OCI-LY7 (cell line): ENCODE measurements around the gene CD1B. TPM values are rescaled to one million over a fixed set of nuclear protein-coding genes. Genes with fewer than 3 reads are reported as not detected.

Source experiments
- BruUV-seq: library from RNA; stranded (reverse); fragments of 400-500 nt; replicated peaks from 2 replicates; lab custom pipeline; 2021; lab: Mats Ljungman, UMichigan
- CTCF ChIA-PET: fragments of 300-600 bp; sonication (Branson Sonifier 250); formaldehyde crosslinking; loops from one replicate; lab custom pipeline; 2022; ENCODE audit warnings: antibody characterized with exemption; ENCODE audit not compliant: unreplicated experiment; lab: Charles Lee
- POLR2A ChIA-PET: fragments of 300-600 bp; sonication (Branson Sonifier 250); formaldehyde crosslinking; loops from one replicate; lab custom pipeline; 2022; ENCODE audit warnings: antibody characterized with exemption; lab: Charles Lee
- DNase-seq: peaks from one replicate; pipeline ENCODE4 v3.0.0-alpha.2; 2015; ENCODE audit warnings: low spot score
- H2AFZ ChIP-seq: fragments of 200-600 bp; sonication (generic), shearing (Covaris generic); 2 replicates; pipeline ENCODE4 v1.6.1; 2014; ENCODE audit warnings: mild to moderate bottlenecking, antibody characterized with exemption, low read length, moderate library complexity
- H3K27ac ChIP-seq: fragments of 200-600 bp; sonication (generic); 2 replicates; pipeline ENCODE4 v1.5.1; 2014; ENCODE audit warnings: mixed run types, low read depth, mild to moderate bottlenecking, moderate library complexity, low read length, inconsistent platforms; ENCODE audit not compliant: poor library complexity, severe bottlenecking
- H3K36me3 ChIP-seq: fragments of 200-600 bp; sonication (generic); 2 replicates; pipeline ENCODE4 v1.6.1; 2014; ENCODE audit warnings: mild to moderate bottlenecking, antibody characterized with exemption, low read length, moderate library complexity, mixed read lengths; ENCODE audit not compliant: insufficient read depth
- H3K4me1 ChIP-seq: fragments of 200-600 bp; sonication (generic); 2 replicates; pipeline ENCODE4 v1.5.1; 2014; ENCODE audit warnings: mild to moderate bottlenecking, low read length; ENCODE audit not compliant: insufficient read depth, poor library complexity, severe bottlenecking
- H3K4me2 ChIP-seq: fragments of 200-600 bp; sonication (generic); 2 replicates; pipeline ENCODE4 v1.6.1; 2014; ENCODE audit warnings: mild to moderate bottlenecking, low read length
- H3K4me3 ChIP-seq: fragments of 200-600 bp; sonication (generic); 2 replicates; pipeline ENCODE4 v1.5.1; 2014; ENCODE audit warnings: mild to moderate bottlenecking, low read depth, low read length; ENCODE audit not compliant: poor library complexity, severe bottlenecking
- H3K79me2 ChIP-seq: fragments of 200-600 bp; sonication (generic); 2 replicates; pipeline ENCODE4 v1.6.1; 2016; ENCODE audit warnings: low read depth, mild to moderate bottlenecking, low read length, moderate library complexity, mixed read lengths; ENCODE audit not compliant: insufficient read depth
- H3K9me2 ChIP-seq: fragments of 200-600 bp; sonication (generic); 2 replicates; pipeline ENCODE4 v1.6.1; 2016; ENCODE audit warnings: mild to moderate bottlenecking, low read length, mixed read lengths; ENCODE audit not compliant: insufficient read depth
- H3K9me3 ChIP-seq: fragments of 200-600 bp; sonication (generic); 2 replicates; pipeline ENCODE4 v1.6.1; 2014; ENCODE audit warnings: mild to moderate bottlenecking, mixed run types, low read length, mixed read lengths
- H4K20me1 ChIP-seq: fragments of 200-600 bp; sonication (generic); 2 replicates; pipeline ENCODE4 v1.6.1; 2014; ENCODE audit warnings: mild to moderate bottlenecking, antibody characterized with exemption, low read length, moderate library complexity, mixed read lengths; ENCODE audit not compliant: insufficient read depth
- CTCF ChIP-seq: fragments of 200-600 bp; sonication (generic); conservative IDR thresholded peaks from 2 replicates; pipeline ENCODE4 v1.5.1; 2014; ENCODE audit warnings: mild to moderate bottlenecking, antibody characterized with exemption, low read length, moderate library complexity, mixed read lengths
- EZH2phosphoT487 ChIP-seq: fragments of 200-600 bp; sonication (generic); IDR thresholded peaks from 2 replicates; pipeline ENCODE4 v1.6.1; 2018; ENCODE audit warnings: low read depth, borderline replicate concordance, mild to moderate bottlenecking, mixed run types, antibody characterized with exemption, low read length, moderate library complexity, mixed read lengths
- intact Hi-C: fragments of 100-400 bp; cut with micrococcal nuclease; formaldehyde crosslinking; loops from one replicate; pipeline ENCODE4 v1.10.0; 2022; ENCODE audit not compliant: unreplicated experiment
- total RNA-seq, 2 experiments: library from RNA; depleted of rRNA in 1 of 2; stranded (reverse); fragments of >200 nt in 1 of 2; shearing (Covaris generic) in 1 of 2; gene quantifications; 2 replicates each; pipeline ENCODE4 v1.2.3, GENCODE V29; 2014 to 2022

The CD1B gene
- total RNA-seq, 2 experiments from 2014 or later, result not detected

- Histone ChIP-seq H3K27ac (no peak overlapping the region), H3K9me3 (peaks cover 27% of the 10 kb centered on the region; the same call in 1 of the 2 replicates), H3K9me2 (no peaks in the 10 kb centered on the region), H3K4me3 (no peak overlapping the region), H3K79me2 (no peaks in the 10 kb centered on the region), H2AFZ (no peak overlapping the region), H4K20me1 (no peaks in the 10 kb centered on the region), H3K4me1 (peaks cover 4% of the 10 kb centered on the region), H3K4me2 (no peak overlapping the region), H3K36me3 (no peaks in the 10 kb centered on the region)
- TF ChIP-seq EZH2phosphoT487, result no peak
- TF ChIP-seq CTCF, result no peak
- no peak for DNase-seq
- CTCF ChIA-PET, result no interaction called here
- POLR2A ChIA-PET, result interaction anchor here (0.9 kb wide), 1 partner anchor 26 kb away, joined by 3 read pairs; no protein-coding TSS in a partner anchor
- no TSS peak for BruUV-seq
- intact Hi-C loops, result no loop called here
These were observed 20.7 kb downstream of the CD1B start for GRCh38 chr1:158310623-158311022.

GRCh38 chr1:158295791-158296190 is 35.5 kb downstream of the CD1B start:
- Histone ChIP-seq H3K36me3 (peaks cover 29% of the 10 kb centered on the region), H2AFZ (no peak overlapping the region), H3K9me2 (no peaks in the 10 kb centered on the region), H3K27ac (no peak overlapping the region), H4K20me1 (no peaks in the 10 kb centered on the region), H3K4me2 (no peak overlapping the region), H3K4me3 (no peak overlapping the region), H3K79me2 (peaks cover 13% of the 10 kb centered on the region; the same call in 1 of the 2 replicates), H3K9me3 (peaks cover 18% of the 10 kb centered on the region; the same call in 1 of the 2 replicates), H3K4me1 (peaks cover 28% of the 10 kb centered on the region)
- no peak for DNase-seq
- ChIA-PET CTCF (no interaction called here), POLR2A (interaction anchor here (0.9 kb wide), 1 partner anchor 88 kb away, joined by 4 read pairs; no protein-coding TSS in a partner anchor)
- intact Hi-C loops, result no loop called here
- no TSS peak for BruUV-seq
- no peak for TF ChIP-seq CTCF

- POLR2A ChIA-PET, result interaction anchor here (0.6 to 1.0 kb wide), 6 partner anchors 8 to 1515 kb away, joined by 3 to 4 read pairs (median 3); no protein-coding TSS in a partner anchor
- Histone ChIP-seq H2AFZ (peak overlapping the region; percentile 60; the same call in 1 of the 2 replicates), H3K4me3 (peak overlapping the region; percentile 70), H3K9me2 (no peaks in the 10 kb centered on the region), H3K9me3 (no peaks in the 10 kb centered on the region), H3K4me2 (peak overlapping the region; percentile 89), H3K36me3 (peaks cover 29% of the 10 kb centered on the region), H3K27ac (peak overlapping the region; percentile 89), H3K4me1 (peaks cover 81% of the 10 kb centered on the region), H3K79me2 (peaks cover 15% of the 10 kb centered on the region; the same call in 1 of the 2 replicates), H4K20me1 (no peaks in the 10 kb centered on the region)
- intact Hi-C loops, result no loop called here
- DNase-seq, result peak; percentile 61
- no peak for TF ChIP-seq CTCF
- TF ChIP-seq EZH2phosphoT487, result no peak
- CTCF ChIA-PET, result no interaction called here
- BruUV-seq, result no TSS peak
These were observed 40.9 kb downstream of the CD1B start for GRCh38 chr1:158290321-158290844.
